ENCODE measurements around the gene PMEL.
"Not testable (repeated sequence)": the region's sequence is repeated elsewhere in the genome, so short reads cannot be mapped to it uniquely, and the experiment has no call there.

PMEL gene

GRCh38 chr12:55919032-55919431, 46.8 kb downstream of the PMEL start:
- DNase-seq = not testable (repeated sequence)

DNA sequence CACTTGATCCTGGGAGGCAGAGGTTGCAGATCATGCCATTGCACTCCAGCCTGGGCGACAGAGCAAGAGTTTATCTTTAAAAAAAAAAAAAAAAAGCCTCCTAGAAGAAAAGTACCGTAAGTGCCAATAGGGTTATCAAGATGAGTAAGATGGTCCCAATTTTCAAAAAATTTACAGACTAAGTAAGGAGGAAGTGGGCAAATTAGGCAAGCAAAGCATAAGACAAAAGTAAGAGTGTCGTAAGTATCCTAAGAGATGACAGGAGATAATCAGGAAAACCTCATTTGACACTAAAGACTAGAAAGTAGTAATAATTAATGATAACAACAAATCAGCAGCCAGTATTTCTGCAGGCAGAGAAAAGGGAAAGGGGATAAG, 50.4 kb downstream of the PMEL start:
- DNase-seq = no peak

GRCh38 chr12:55912908-55913307, 52.9 kb downstream of the PMEL start:
- DNase-seq = no peak

GRCh38 chr12:55909513-55909884, 56.3 kb downstream of the PMEL start:
- no peak for DNase-seq

DNA sequence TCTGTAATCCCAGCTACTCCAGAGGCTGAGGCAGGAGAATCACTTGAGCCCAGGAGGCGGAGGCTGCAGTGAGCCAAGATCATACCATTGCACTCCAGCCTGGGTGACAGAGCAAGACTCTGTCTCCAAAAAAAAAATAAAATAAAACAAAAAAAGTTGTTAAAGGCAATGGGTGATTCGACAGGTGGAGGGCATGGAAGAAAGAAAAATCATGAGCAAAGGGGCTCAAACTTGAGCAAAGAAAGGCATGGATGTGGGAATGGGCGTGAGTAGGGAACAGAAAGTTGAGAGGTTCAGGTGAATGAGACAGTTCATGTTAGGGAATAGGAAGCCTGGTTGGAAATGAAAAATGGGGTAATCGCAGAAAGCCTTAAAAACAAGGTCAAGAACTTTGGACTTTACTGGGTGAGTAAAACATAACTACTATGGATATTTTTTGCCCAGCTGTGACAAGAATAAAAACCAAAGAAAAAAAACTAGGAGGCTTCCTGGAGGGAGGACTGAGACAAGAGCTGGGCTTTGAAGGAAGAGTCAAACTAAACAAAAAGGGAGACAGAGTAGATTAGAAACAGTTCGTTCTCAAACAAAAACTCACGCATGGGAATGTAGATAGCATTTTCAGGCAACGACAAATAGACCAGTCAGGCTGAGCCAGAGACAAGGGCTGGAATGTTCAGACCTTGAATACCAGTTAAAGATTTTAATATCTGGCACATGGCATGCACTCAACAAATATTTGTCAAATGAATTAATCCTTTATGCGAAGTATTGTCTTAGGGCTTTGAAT, 56.9 kb downstream of the PMEL start:
- no peak for DNase-seq

DNA sequence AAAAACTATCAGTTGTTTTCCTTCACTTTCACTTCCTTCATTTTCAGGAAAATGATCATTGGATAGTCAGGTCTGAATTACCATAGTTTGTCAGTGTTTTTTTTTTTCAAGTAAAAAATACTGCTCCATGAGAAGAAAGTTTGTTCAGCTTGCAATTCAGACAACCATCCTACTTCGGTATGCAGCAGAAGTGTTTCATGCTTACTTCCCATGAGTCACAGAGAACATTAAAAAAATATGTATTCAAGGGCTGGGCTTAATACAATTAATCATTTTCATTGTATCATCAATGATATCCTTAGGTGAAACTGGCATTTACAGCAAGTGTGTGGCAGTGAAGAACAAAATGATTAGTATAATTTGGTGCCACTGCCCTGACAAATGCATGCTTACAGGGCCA, 59.8 kb downstream of the PMEL start:
- DNase-seq = no peak

All from effector CD4-positive, alpha-beta T cell (primary cell).